ENCODE measurements around the gene NFATC2. TPM values are rescaled to one million over a fixed set of nuclear protein-coding genes. Genes with fewer than 3 reads are reported as not detected.
A peak's percentile ranks its signal among the peaks of the same experiment; 100 is the strongest.

The NFATC2 gene
- total RNA-seq, 5 donors from 2014 or later (not counting 1 experiment from before 2014, with no cell fraction given): 49.0 to 75.9 (median 67.0) TPM

DNA sequence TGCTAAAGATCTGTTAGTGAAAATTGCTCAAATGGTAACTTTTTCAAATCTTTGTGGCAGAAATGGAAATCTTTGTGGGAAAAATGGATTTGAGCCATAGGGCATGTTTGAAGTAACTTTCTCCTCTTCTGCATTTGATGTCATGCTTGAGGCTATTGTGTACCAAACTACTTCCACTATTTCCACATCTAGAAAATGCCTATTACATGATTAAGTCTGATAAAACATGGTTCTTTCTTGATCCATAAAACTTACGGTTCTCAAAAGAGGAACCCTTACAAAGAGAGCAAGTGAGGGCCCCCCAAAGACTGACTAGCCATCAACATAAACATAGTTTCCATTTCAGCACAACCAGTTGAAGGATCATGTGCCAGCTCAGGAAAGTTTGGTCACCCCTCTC, 150.6 kb downstream of the NFATC2 start:
- no CpG with 5 or more reads among the region's 1 CpG for WGBS (ENCODE audit: insufficient coverage)
- Histone ChIP-seq H3K27me3 (replicated peaks in 1 of 2; ENCODE audit: control insufficient read depth in 2 of 2, extremely low read depth in 1 of 2, insufficient read depth in 2 of 2, low read length in 1 of 2) (no peaks in the 10 kb centered on the region), H3K9me3 (no peaks in the 10 kb centered on the region), H3K4me1 (ENCODE audit: control insufficient read depth in 1 of 2, extremely low read depth in 1 of 2, insufficient read depth in 2 of 2, low read length in 2 of 2) (peaks cover 0 to 45% of the 10 kb centered on the region in 2 experiments), H3K36me3 (ENCODE audit: control insufficient read depth in 2 of 2, extremely low read depth in 1 of 2, insufficient read depth in 1 of 2, low read length in 1 of 2) (peaks cover 10 to 75% of the 10 kb centered on the region in 2 donors), H3K27ac (ENCODE audit: low read length) (no peak overlapping the region), H3K4me3 (ENCODE audit: control insufficient read depth in 1 of 2, extremely low read depth in 1 of 2, low read length in 1 of 2) (no peak overlapping the region)
- H3K27me3 Mint-ChIP-seq: no peaks in the 10 kb centered on the region
- H3K27ac Mint-ChIP-seq: peak overlapping the region in 1 of 2 donors; percentile 5
- no peaks in the 10 kb centered on the region for H3K9me3 Mint-ChIP-seq
- ATAC-seq (replicated peaks in 1 of 4) (no peak), DNase-seq (no peak)
- H3K36me3 Mint-ChIP-seq: peaks cover 53% of the 10 kb centered on the region
- CTCF ChIA-PET: interaction anchor here in 1 of 2 donors (0.5 kb wide), 1 partner anchor 11 kb away, joined by 5 read pairs; no protein-coding TSS in a partner anchor
- H3K4me3 Mint-ChIP-seq: no peak overlapping the region
- peaks cover 12 to 58% (median 43%) of the 10 kb centered on the region in 3 donors for H3K4me1 Mint-ChIP-seq
- POLR2A ChIA-PET: no interaction called here

DNA sequence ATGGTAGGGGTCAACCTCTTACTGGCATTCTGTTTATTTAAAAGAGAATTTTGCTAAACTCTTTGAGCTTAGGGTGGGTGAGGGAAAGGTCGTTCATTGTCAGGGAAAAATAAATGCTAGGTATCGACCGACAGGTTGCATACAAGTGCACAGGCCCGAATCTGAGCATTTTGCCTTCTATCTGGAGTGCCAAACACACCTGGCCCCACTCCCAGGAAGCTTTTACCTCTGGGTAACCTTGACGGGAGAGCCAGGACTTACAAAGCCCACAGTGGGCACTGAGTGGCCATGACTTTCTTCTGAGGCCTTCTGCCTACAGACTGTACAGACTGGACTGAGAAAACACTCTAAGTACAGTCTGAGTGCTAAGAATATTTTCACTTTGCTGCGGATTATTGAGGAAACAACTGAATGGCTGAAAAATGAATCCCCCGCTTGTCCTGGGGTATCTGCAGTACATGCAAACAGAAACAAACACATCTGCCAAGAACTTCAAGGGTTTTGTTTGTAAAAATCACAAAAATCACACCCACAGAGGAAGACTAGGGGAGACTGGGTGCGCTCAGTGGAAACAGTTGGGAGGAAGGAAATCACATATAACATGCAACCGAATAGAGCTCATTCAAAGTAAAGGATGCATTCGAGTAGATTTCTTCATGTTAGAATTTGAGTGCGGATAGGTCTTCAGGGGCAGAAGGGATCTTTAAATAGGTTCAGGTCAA, 152.8 kb downstream of the NFATC2 start:
- ATAC-seq (replicated peaks in 1 of 4): no peak
- DNase-seq: no peak
- Histone ChIP-seq H3K27ac (ENCODE audit: low read length) (peak overlapping the region; percentile 25), H3K27me3 (replicated peaks in 1 of 2; ENCODE audit: control insufficient read depth in 2 of 2, extremely low read depth in 1 of 2, insufficient read depth in 2 of 2, low read length in 1 of 2) (no peaks in the 10 kb centered on the region), H3K36me3 (ENCODE audit: control insufficient read depth in 2 of 2, extremely low read depth in 1 of 2, insufficient read depth in 1 of 2, low read length in 1 of 2) (peaks cover 7 to 57% of the 10 kb centered on the region in 2 donors), H3K9me3 (no peaks in the 10 kb centered on the region), H3K4me1 (ENCODE audit: control insufficient read depth in 1 of 2, extremely low read depth in 1 of 2, insufficient read depth in 2 of 2, low read length in 2 of 2) (peaks cover 0 to 52% of the 10 kb centered on the region in 2 experiments), H3K4me3 (ENCODE audit: control insufficient read depth in 1 of 2, extremely low read depth in 1 of 2, low read length in 1 of 2) (no peak overlapping the region)
- Mint-ChIP-seq H3K4me3 (peak overlapping the region in 1 of 3 donors; percentile 10), H3K4me1 (peaks cover 10 to 78% (median 62%) of the 10 kb centered on the region in 3 donors), H3K27me3 (no peaks in the 10 kb centered on the region), H3K36me3 (peaks cover 50% of the 10 kb centered on the region), H3K27ac (peak overlapping the region; percentile 86 to 87), H3K9me3 (no peaks in the 10 kb centered on the region)
- POLR2A ChIA-PET: interaction anchor here (0.6 to 1.3 kb wide), 2 partner anchors 15 to 151 kb away, joined by 5 to 11 read pairs; no protein-coding TSS in a partner anchor
- CTCF ChIA-PET: interaction anchor here (0.5 to 1.2 kb wide), 5 partner anchors 16 to 401 kb away, joined by 3 to 4 read pairs (median 3); no protein-coding TSS in a partner anchor
- WGBS (ENCODE audit: insufficient coverage): 57% methylated on average over 7 of the region's 11 CpGs

DNA sequence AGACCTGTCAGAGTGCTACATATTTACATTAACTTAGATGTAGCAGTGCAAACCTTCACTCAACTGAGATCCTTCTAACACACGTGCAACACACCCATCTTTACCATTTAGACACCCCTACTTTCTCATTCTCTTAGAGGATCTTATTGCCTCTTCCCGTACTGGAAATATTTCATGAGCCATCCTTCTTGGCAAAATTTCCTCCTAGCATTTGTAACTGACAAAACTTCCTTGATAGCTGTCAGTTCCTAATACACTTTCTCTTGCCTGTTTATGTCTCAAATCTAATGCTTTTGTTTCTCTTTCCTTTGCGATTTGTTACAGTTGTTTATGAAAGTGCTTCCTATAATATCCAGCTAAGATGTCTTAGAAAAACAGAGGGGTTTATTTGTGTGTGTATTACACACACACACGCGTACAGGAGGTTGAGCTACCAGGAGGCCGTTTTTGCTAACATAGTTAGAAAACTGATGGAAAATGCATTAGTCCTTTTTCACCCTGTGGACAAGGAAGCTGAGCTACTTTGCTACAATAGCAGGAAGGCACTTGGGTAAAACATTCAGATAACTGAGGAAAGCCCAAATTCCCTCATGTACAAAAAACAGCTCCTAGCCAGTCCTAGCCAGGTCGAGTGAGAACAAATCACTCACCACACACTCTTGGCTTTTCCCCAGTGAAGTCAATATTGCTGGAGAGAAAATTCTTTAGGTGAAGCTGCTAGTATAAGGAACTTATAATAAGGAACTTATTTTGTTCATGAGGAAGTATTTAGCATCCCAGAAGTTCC, 153.6 kb downstream of the NFATC2 start:
- Histone ChIP-seq H3K9me3 (no peaks in the 10 kb centered on the region), H3K4me3 (ENCODE audit: control insufficient read depth in 1 of 2, extremely low read depth in 1 of 2, low read length in 1 of 2) (no peak overlapping the region), H3K27ac (ENCODE audit: low read length) (peak overlapping the region; percentile 25), H3K27me3 (replicated peaks in 1 of 2; ENCODE audit: control insufficient read depth in 2 of 2, extremely low read depth in 1 of 2, insufficient read depth in 2 of 2, low read length in 1 of 2) (no peaks in the 10 kb centered on the region), H3K36me3 (ENCODE audit: control insufficient read depth in 2 of 2, extremely low read depth in 1 of 2, insufficient read depth in 1 of 2, low read length in 1 of 2) (peaks cover 7 to 50% of the 10 kb centered on the region in 2 donors), H3K4me1 (ENCODE audit: control insufficient read depth in 1 of 2, extremely low read depth in 1 of 2, insufficient read depth in 2 of 2, low read length in 2 of 2) (peaks cover 0 to 49% of the 10 kb centered on the region in 2 experiments)
- Mint-ChIP-seq H3K4me3 (no peak overlapping the region), H3K9me3 (no peaks in the 10 kb centered on the region), H3K27ac (peak overlapping the region; percentile 86 to 87), H3K27me3 (no peaks in the 10 kb centered on the region), H3K36me3 (peaks cover 46% of the 10 kb centered on the region), H3K4me1 (peaks cover 4 to 80% (median 57%) of the 10 kb centered on the region in 3 donors)
- ATAC-seq (replicated peaks in 1 of 4): no peak
- ChIA-PET POLR2A (no interaction called here), CTCF (interaction anchor here (0.5 to 1.2 kb wide), 3 partner anchors 16 to 211 kb away, joined by 3 read pairs; no protein-coding TSS in a partner anchor)
- DNase-seq: no peak
- WGBS (ENCODE audit: insufficient coverage): 61% methylated on average over 3 of the region's 7 CpGs

DNA sequence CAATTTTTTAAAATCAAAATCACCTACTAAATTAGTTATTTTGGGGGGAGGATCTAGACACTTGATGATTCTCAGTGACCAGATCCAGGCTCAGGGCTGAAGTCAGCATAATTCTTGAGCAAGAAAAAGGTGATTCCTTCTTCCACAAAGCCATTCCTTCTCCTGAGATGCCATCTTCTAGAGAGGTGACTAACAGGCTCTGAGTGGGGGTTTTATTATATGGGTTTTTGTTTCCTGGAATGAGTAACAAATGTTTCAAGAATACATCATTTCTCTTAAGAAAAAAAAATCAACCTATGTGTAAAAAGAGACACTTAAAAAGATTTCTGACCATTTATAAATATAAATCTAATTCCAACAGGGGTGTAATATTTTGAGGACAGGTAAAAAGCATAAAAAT, 154.3 kb downstream of the NFATC2 start:
- Mint-ChIP-seq H3K27me3 (no peaks in the 10 kb centered on the region), H3K9me3 (no peaks in the 10 kb centered on the region), H3K27ac (peak overlapping the region; percentile 87), H3K4me1 (peaks cover 4 to 84% (median 55%) of the 10 kb centered on the region in 3 donors), H3K4me3 (no peak overlapping the region), H3K36me3 (peaks cover 45% of the 10 kb centered on the region)
- Histone ChIP-seq H3K27ac (ENCODE audit: low read length) (no peak overlapping the region), H3K4me3 (ENCODE audit: control insufficient read depth in 1 of 2, extremely low read depth in 1 of 2, low read length in 1 of 2) (no peak overlapping the region), H3K4me1 (ENCODE audit: control insufficient read depth in 1 of 2, extremely low read depth in 1 of 2, insufficient read depth in 2 of 2, low read length in 2 of 2) (peaks cover 0 to 48% of the 10 kb centered on the region in 2 experiments), H3K27me3 (replicated peaks in 1 of 2; ENCODE audit: control insufficient read depth in 2 of 2, extremely low read depth in 1 of 2, insufficient read depth in 2 of 2, low read length in 1 of 2) (no peaks in the 10 kb centered on the region), H3K9me3 (no peaks in the 10 kb centered on the region), H3K36me3 (ENCODE audit: control insufficient read depth in 2 of 2, extremely low read depth in 1 of 2, insufficient read depth in 1 of 2, low read length in 1 of 2) (peaks cover 7 to 42% of the 10 kb centered on the region in 2 donors)
- DNase-seq (no peak), ATAC-seq (replicated peaks in 1 of 4) (no peak)
- POLR2A ChIA-PET: no interaction called here
- CTCF ChIA-PET: interaction anchor here (0.5 to 1.2 kb wide), 2 partner anchors 206 to 212 kb away, joined by 3 read pairs; no protein-coding TSS in a partner anchor

DNA sequence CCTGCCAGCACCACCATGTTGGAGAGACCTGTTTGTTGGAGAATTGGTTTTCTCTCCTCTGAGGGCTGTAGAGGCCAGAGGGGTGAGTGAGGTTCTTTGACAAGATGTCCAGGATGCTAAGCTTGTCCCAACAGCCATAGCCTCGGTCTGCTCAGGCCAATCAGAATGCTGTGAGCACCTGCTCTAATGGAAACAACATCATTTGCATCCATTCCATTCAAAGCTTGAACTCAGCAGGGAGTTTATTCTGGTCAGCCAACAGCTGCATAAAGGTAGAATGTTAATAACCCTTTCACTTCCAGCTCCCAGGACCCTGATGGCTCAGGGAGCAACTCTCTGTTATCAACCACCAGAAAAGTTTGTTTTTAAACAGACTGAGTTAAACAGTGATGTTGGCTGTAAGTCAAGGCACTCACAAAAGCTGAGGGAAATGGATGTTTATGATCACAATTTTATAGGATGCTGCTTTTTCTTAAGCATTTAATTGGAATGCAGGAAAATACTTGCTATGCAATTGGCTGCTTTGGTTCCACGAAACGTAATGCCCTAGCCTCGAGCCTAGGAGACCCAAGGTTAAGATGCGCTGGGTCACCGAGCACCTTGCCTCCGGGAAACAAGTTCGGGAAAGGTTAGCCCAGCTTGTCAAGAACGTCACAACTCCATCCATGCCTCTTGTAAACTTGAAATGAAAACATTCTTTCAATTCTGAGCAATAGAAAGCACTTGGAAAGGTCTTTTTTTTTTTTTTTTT, 155.2 kb downstream of the NFATC2 start:
- peak overlapping the region; percentile 87 for H3K27ac Mint-ChIP-seq
- H3K4me1 ChIP-seq (ENCODE audit: control insufficient read depth in 1 of 2, extremely low read depth in 1 of 2, insufficient read depth in 2 of 2, low read length in 2 of 2): peaks cover 0 to 48% of the 10 kb centered on the region in 2 experiments
- H3K9me3 Mint-ChIP-seq: no peaks in the 10 kb centered on the region
- DNase-seq: no peak
- peak overlapping the region; percentile 11 for H3K27ac ChIP-seq (ENCODE audit: low read length)
- no peaks in the 10 kb centered on the region for H3K9me3 ChIP-seq
- CTCF ChIA-PET: interaction anchor here in 1 of 2 donors (0.8 to 2.3 kb wide), 4 partner anchors 15 to 208 kb away, joined by 4 to 14 read pairs (median 7); no protein-coding TSS in a partner anchor
- 95% methylated on average over 6 of the region's 9 CpGs for WGBS (ENCODE audit: insufficient coverage)
- peaks cover 4 to 78% (median 55%) of the 10 kb centered on the region in 3 donors for H3K4me1 Mint-ChIP-seq
- no peak for ATAC-seq (replicated peaks in 1 of 4)
- no peaks in the 10 kb centered on the region for H3K27me3 Mint-ChIP-seq
- peaks cover 6 to 33% of the 10 kb centered on the region in 2 donors for H3K36me3 ChIP-seq (ENCODE audit: control insufficient read depth in 2 of 2, extremely low read depth in 1 of 2, insufficient read depth in 1 of 2, low read length in 1 of 2)
- H3K4me3 ChIP-seq (ENCODE audit: control insufficient read depth in 1 of 2, extremely low read depth in 1 of 2, low read length in 1 of 2): no peak overlapping the region
- POLR2A ChIA-PET: interaction anchor here in 1 of 2 donors (0.6 to 0.7 kb wide), 2 partner anchors 75 to 734 kb away, joined by 3 to 12 read pairs; no protein-coding TSS in a partner anchor
- H3K36me3 Mint-ChIP-seq: peaks cover 37% of the 10 kb centered on the region
- no peak overlapping the region for H3K4me3 Mint-ChIP-seq
- no peaks in the 10 kb centered on the region for H3K27me3 ChIP-seq (replicated peaks in 1 of 2; ENCODE audit: control insufficient read depth in 2 of 2, extremely low read depth in 1 of 2, insufficient read depth in 2 of 2, low read length in 1 of 2)
